ENCODE measurements around the gene MAML2.

MAML2 gene

DNA sequence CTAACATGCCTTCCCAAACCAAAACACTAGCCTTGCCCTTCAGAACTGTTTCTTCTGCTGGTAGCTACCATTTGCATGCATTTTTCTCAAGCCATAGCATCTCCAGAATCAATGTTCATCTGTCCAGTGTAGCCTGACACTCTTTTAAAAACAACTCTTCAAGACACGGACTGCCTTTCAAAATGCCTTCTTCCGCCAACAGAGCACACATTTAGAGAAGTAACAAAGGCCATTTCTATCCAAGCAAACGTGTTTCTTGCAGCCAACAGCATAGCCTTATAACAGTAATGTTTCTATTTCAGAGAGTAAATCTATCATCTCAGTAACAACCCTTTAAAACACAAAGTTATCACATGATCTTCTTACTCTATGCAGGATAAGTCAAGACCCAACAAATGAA is 275.8 kb downstream of the MAML2 start:
- DNase-seq (ENCODE audit: low read depth) = no peak

DNA sequence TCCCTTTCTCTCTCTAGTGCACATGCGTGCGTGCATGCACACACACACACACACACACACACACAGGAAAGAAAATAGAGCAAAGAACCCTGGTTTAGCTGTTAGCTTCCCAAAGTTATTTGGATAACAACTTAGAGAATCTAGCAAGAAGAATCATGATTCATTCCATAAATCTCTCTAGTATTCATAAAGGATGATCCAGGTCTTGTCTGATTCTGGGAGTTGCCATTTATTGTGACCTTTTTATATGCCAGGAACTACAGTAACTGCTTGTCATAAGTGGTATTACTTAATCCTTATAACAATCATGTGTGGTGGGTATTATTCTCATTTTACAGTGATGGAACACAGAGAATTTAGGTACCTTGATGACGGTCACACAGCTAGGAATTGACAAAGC is 277.6 kb downstream of the MAML2 start:
- no peak for DNase-seq (ENCODE audit: low read depth)

DNA sequence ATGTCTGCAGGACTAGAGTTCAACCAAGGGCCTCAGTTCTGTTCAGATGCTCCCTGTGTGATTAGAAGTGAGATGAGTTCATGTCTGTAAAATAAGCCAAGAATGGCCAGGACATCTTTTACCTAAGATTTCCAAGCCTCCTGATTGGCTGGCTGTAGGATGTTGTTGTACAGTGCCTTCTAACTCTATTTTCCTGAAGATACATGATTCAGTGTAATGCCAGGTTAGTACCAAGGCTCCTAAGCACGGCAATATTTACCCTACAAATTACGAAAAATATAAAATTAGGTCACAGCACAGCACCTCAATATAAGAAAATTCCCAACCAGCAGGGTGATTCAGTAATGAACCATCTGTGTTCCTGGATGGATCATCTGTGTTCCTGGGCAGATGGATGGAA is 279.1 kb downstream of the MAML2 start:
- no peak for DNase-seq (ENCODE audit: low read depth)

DNA sequence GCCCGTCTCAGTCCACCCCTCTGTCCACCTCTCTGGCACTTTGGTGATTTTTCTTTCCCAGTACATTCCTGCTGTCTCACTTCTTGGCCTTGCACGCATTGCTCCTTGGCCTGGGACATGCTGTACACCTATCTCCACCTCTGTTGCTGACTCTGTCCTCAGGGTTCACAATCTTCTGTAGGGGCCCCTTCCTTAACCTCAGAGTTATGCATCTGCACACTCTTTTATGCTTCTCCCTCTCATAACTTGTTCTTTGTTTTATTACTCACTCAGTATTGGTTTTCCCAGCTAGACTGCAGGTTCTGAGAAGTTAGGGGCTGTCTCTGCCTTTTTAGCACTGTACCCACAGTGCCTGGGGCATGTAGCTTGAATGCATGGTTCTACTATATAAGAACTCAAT is 279.9 kb downstream of the MAML2 start:
- no peak for DNase-seq (ENCODE audit: low read depth)

DNA sequence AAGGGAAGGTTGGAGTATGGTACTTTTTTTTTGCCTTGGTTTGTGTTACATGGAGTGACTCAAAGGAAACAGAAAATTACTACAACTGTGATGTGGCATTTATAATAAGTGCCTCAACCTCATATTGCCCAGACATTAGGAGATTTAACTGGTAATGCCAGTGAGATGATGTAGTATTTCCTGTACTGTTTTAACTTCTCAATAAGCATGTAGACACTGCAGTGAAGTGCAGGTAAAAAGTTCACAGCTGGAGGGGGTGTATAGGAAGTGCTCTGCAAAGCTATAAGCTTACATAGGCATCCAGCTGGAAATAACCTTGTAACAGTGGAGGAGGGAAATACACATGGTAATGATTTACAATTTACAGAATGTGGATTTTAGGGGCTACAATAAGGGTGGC is 280.9 kb downstream of the MAML2 start:
- DNase-seq (ENCODE audit: low read depth) = peak; percentile 49

DNA sequence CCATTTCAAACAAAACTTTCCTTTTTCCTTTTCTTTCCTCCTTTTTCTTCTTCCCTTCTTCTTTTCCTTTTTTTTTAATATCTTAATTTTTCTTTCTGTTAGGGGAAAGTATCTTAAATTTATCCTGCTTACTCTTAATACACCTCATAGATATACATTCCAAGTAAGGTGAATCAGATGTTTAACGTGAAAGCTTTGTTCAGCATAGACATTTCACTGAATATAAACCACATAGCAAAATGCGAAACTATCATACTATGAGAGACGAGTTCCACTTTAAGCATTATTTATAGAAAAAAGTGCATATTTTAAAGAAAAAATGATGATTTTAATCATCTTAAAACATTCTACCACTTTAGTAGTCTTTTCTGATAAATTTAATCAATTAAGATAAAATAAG is 281.3 kb downstream of the MAML2 start:
- DNase-seq (ENCODE audit: low read depth) = no peak

DNA sequence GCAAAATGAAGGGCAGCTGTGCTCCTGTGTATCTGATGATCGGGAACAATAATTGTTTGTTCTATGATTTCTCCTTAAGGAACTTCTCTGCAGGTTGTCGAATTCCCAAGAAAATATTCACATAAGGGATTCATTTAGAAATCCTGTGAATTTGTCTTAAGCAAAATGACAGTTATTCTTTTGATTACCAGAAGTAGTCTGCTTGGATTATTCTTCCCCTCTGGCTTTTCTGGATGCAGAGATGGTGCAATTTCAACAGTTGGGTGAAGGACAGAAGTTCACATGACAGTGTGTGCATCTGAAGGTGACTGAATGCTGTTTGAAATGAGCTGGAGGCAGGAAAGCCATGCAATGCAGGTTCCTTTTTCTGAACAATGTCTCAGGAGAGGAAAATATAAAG is 281.9 kb downstream of the MAML2 start:
- no peak for DNase-seq (ENCODE audit: low read depth)

GRCh38 chr11:96057502-96057901 is 285.5 kb downstream of the MAML2 start:
- no peak for DNase-seq (ENCODE audit: low read depth)

DNA sequence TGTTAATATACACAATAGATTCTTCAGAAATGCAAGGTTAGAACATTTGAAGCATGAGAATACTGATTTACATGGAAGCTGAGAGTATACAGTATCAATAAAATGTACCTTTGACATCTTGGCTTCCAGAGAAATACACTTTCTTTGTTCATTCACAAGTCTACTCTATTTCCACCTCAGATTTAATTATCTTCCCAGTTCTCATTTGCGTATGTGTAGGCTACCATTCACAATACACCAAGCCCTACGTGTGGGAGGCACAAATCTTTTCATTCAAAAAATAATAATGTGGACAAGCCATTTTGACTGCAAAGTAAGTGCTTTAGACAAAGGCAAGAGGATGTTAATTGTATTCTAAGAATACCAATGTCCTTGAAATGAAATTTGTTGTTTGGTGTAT is 286.4 kb downstream of the MAML2 start:
- no peak for DNase-seq (ENCODE audit: low read depth)

GRCh38 chr11:96055706-96056387 is 287.1 kb downstream of the MAML2 start:
- DNase-seq (ENCODE audit: low read depth) = peak; percentile 57

GRCh38 chr11:96054870-96055705 is 287.9 kb downstream of the MAML2 start:
- no peak for DNase-seq (ENCODE audit: low read depth)

DNA sequence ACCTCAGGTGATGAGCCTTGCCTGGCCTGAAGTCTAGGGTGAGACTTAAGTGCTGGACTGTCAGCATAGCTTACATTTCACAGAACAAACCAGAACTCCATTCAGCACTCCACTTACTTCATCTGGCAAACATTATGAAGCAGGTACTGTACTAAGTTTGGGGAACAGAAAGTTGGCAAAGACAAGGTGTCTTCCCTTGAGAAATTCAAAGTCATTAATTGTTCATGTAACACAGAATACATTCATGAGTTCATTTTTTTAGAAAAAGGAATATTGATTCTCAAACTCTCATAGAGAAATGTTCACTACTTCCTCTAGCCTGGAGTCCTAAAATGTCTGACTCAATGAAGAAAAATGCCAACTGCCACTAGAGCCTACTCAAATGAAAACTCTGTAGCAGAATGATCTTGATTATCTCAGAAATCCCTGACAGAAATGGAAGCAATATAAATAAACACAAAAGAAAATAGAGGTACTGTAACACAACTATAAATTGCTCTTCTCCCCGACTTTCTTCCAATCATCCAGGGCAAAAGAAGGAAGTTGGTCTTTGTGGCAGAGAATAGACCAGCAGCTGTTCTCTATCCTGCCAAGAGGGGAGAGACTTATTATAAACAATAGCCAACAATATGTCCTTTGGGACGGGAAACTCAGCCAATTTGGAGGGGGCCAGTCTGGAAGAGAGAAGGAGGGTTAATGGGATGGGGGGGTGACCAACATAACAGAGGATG is 289.9 kb downstream of the MAML2 start:
- no peak for DNase-seq (ENCODE audit: low read depth)

GRCh38 chr11:96051820-96052219 is 291.2 kb downstream of the MAML2 start:
- no peak for DNase-seq (ENCODE audit: low read depth)

DNA sequence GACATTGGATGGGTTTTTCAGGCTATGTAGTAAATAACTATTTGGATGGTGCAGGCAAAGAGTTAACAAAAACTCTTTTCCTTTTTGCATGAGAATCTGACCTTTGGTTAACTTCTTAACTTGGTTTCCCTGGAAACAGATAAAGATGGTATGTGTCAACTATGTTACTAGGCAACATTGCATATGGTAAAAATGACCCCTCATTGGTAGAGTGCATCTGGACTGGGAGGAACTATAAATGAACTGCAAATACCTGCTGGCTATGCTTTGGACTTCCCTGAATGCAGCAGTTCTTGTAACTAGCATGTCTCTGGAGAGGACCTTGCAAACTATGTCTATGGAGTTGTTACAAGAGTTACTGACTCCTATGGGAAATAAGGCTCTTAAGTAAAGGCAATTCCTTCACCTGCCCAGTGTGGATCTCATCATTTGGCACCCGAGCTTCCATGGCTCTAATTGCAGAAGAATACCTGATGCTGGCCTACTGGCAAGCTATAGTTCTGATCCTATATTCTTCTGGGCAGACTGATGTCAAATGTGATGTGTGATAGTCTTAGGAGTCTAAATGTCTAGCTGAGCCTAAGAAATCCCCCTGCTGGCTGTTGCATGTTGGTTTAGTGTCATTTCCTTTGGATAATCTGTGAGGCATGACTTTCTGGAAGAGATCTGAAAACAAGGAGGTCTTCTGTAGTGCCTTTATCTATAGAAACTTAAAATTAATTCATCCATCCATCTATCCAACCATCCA is 292.4 kb downstream of the MAML2 start:
- DNase-seq (ENCODE audit: low read depth) = no peak

GRCh38 chr11:96049426-96049825 is 293.6 kb downstream of the MAML2 start:
- no peak for DNase-seq (ENCODE audit: low read depth)

DNA sequence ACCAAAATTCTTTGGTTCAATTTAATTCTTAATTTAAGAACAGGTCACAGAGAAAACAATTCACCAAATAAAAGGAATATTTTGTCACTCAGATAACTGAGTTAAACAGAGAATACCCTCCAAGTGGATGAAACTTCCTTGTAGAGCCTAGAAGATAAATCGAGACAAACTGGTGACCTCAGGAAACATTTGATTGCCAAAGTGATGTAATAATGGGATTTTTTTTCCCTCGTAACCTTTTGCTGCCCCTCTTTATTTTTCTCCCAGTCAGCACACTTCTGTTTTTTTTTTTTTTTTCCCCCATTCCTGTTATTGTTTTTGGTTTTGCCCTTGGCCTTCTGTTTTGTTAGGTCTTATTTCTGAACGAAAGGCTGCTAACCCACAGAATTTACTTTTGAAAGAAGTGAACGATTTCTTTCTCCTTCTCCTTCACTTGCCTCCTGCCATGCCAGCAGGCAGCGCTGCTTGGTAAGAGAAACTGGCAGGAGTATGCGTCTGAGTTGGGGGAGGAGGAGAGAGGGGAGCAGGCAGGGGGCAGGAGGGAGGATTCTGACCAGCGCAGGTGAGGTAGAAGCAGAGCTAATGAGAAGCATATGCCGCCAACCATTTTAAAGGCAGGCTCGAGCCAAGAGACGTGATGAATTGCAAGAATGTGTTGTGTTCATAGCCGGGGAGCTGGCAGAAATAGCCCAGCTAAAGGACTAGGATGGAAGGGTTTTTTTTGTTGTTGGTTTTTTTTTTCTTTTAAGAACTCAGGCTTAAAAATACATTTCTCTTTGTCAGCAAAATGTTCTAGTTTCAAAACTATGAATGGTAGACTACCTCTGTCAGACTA is 297.2 kb downstream of the MAML2 start:
- no peak for DNase-seq (ENCODE audit: low read depth)

DNA sequence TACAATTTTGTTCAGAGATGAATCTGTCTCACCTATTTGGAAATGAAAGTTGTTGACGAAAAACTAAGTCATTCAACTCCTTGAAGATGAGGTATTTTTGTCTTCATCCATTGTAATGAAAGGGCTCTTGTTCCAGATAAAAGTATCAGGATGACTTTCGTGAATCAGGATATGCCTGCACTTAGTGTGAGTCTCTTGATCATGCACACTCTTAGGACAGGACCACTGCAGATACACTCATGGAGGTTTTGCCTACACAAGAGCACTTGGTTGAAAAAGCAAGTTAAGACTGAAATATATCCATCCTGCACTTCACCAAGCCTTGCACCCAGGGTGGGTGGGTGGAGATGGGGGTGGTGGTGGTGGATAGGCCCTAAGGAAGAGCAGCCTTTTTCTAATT is 298.2 kb downstream of the MAML2 start:
- no peak for DNase-seq (ENCODE audit: low read depth)

DNA sequence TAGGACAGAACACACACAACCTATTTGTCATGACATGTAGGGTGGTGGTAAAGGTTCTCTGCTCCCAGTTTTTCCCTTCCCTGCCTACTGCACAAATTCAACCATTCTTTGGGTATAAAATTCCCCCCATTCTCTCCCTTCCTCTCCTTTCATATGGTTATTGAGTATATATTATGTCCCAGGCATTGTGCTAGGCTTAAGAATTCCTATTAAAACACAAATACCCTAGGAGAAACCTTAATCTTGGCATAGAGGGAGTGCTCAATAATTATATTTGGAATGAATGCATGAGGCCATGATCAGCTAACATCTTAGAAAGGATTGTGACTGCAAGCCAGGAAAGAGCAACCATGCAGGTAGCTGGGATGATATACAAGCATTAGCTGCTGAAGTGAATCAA is 298.7 kb downstream of the MAML2 start:
- no peak for DNase-seq (ENCODE audit: low read depth)

GRCh38 chr11:96043291-96043690 is 299.7 kb downstream of the MAML2 start:
- DNase-seq (ENCODE audit: low read depth) = no peak

DNA sequence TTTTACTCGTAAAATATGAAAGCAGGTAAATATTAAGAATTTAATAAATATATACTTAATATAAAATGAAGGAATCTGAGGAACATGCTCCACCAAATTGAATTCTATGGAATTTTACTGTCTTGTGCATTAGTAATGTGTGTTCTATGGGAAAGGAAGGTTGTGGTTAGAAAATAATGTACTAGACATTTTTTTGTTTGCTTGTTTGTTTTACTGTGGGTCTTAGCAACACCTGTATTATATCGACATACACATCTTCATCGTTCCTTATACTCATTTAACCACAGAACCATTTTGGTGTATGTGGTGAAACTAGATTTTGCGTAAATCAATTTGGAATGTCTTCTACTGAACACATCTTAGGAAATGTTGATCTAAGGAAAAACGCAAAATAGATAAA is 304.9 kb downstream of the MAML2 start:
- no peak for DNase-seq (ENCODE audit: low read depth)

GRCh38 chr11:96037405-96037949 is 305.5 kb downstream of the MAML2 start:
- no peak for DNase-seq (ENCODE audit: low read depth)
